Uterus (tissue), 2 donors: Measurements from ENCODE around the gene DNAH17.

Source experiments
- POLR2A ChIP-seq, 2 donors: fragments of 450-650 bp; IDR thresholded peaks; one replicate each; pipeline ENCODE4 v1.6.1; 2016; ENCODE audit warnings: antibody characterized with exemption in 2 of 2, mild to moderate bottlenecking in 1 of 2, moderate library complexity in 1 of 2
- TF ChIP-seq, protein P1 (sequence below), 4 experiments: fragments of 200-600 bp in 2 of 4; fragments of 450-650 bp in 2 of 4; sonication (generic) in 2 of 4; IDR thresholded peaks; one replicate each; pipeline ENCODE4 v1.5.1; 2016 to 2019; ENCODE audit warnings: antibody characterized with exemption in 4 of 4, mild to moderate bottlenecking in 2 of 4, moderate library complexity in 1 of 4

- TF ChIP-seq, protein P1, sequence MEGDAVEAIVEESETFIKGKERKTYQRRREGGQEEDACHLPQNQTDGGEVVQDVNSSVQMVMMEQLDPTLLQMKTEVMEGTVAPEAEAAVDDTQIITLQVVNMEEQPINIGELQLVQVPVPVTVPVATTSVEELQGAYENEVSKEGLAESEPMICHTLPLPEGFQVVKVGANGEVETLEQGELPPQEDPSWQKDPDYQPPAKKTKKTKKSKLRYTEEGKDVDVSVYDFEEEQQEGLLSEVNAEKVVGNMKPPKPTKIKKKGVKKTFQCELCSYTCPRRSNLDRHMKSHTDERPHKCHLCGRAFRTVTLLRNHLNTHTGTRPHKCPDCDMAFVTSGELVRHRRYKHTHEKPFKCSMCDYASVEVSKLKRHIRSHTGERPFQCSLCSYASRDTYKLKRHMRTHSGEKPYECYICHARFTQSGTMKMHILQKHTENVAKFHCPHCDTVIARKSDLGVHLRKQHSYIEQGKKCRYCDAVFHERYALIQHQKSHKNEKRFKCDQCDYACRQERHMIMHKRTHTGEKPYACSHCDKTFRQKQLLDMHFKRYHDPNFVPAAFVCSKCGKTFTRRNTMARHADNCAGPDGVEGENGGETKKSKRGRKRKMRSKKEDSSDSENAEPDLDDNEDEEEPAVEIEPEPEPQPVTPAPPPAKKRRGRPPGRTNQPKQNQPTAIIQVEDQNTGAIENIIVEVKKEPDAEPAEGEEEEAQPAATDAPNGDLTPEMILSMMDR (IDR thresholded peaks at IDR 0.05) = no peak
- no peak for TF ChIP-seq POLR2A (IDR thresholded peaks at IDR 0.05)
Measured at GRCh38 chr17:78377858-78378224, 199.4 kb downstream of the DNAH17 start.
